Psoas muscle (tissue), 8 donors: ENCODE data around the gene GNAS-AS1. TPM values are rescaled to one million over a fixed set of nuclear protein-coding genes. Genes with fewer than 3 reads are reported as not detected.

Source experiments
- ATAC-seq, 4 donors: fragments of 200-7000 bp; cut with Tn5 transposase; one replicate each; pipeline ENCODE4 v1.9.1; 2020; ENCODE audit warnings: moderate library complexity in 3 of 4, mild to moderate bottlenecking in 2 of 4
- DNase-seq, 2 donors: peaks; one replicate each; pipeline ENCODE4 v3.0.0-alpha.2; 2020
- H3K27ac ChIP-seq: fragments of 200-600 bp; one replicate; pipeline ENCODE4 v1.8.0; 2022
- H3K27me3 ChIP-seq, 3 donors: fragments of 200-600 bp in 1 of 3; one replicate each; pipeline versions ENCODE4 v1.6.1 to v1.8.0; 2013 to 2022; ENCODE audit warnings: low read length in 2 of 3, mild to moderate bottlenecking in 2 of 3, moderate library complexity in 1 of 3; ENCODE audit not compliant: insufficient read depth in 3 of 3
- H3K36me3 ChIP-seq, 2 donors: fragments of 200-600 bp in 1 of 2; one replicate each; pipeline versions ENCODE4 v1.6.1 to v1.8.0; 2013 to 2022; ENCODE audit warnings: low read depth in 1 of 2, mild to moderate bottlenecking in 1 of 2, moderate library complexity in 1 of 2; ENCODE audit not compliant: insufficient read depth in 1 of 2
- H3K4me1 ChIP-seq: fragments of 200-600 bp; one replicate; pipeline ENCODE4 v1.8.0; 2022
- H3K4me3 ChIP-seq: fragments of 200-600 bp; one replicate; pipeline ENCODE4 v1.8.0; 2022; ENCODE audit warnings: mild to moderate bottlenecking
- H3K9me3 ChIP-seq: fragments of 200-600 bp; one replicate; pipeline ENCODE4 v1.8.0; 2022
- CTCF ChIP-seq: fragments of 200-600 bp; IDR thresholded peaks from one replicate; pipeline ENCODE4 v1.8.0; 2022; ENCODE audit warnings: antibody characterized with exemption
- WGBS, 3 donors: extraction: QIAGEN DNeasy Blood & Tissue Kit; methylation state at CpG; one replicate each; pipeline versions ENCODE4 v1.1.6 to v1.1.7; 2013; 5-methylcytosine and 5-hydroxymethylcytosine counted together
- intact Hi-C, 2 donors: fragments of 100-400 bp; cut with DNase I; formaldehyde crosslinking; loops; one replicate each; pipeline versions ENCODE4 v1.11.0 to v1.14.2; 2022
- polyA plus RNA-seq, 3 donors: library from polyadenylated mRNA; stranded (reverse); fragments of 200-250 nt; gene quantifications; one replicate each; pipeline ENCODE4 v1.2.3, GENCODE V29; 2013
- total RNA-seq, 4 donors: library from RNA; stranded (reverse); fragmentation: NEBNext Ultra II Directional in 2 of 4; extraction: Animal tissue kit (Norgen Biotek cat#: 25700) in 2 of 4; gene quantifications; one replicate each; pipeline versions ENCODE4 v1.2.1 to v1.2.4, GENCODE V29; 2021 to 2023
- donor health status: healthy with polysubstance abuse.
- donor health status: DM: no; HTN: no; CAD: no; lungs with moderate emphysema.
- donor health status: Bipolar disorder and iron deficiency.
- donor health status: healthy.
- donor health status: DM: yes; HTN: yes; CAD: no.
- donor health status: DM: no; HTN: no; CAD: no.
- donor health status: DM: no; HTN: no; CAD: no.
- donor health status: DM: yes; HTN: yes; CAD: no.

The GNAS-AS1 gene
- total and polyA plus RNA-seq, 7 donors = 0.03 to 1.0 (median 0.40) TPM; not detected in 1

GRCh38 chr20:58854638-58855471 is 4.2 kb upstream of the GNAS-AS1 start:
- peaks cover 0 to 45% (median 13%) of the 10 kb centered on the region in 3 donors for H3K27me3 ChIP-seq
- intact Hi-C loops = loop anchor here in 1 of 2 donors (5.0 to 10.0 kb wide), 2 partner anchors 208 to 370 kb away; no protein-coding TSS in a partner anchor
- no peak overlapping the region for H3K27ac ChIP-seq
- DNase-seq = no peak
- no peak for TF ChIP-seq CTCF
- peak overlapping the region; percentile 57 for H3K4me3 ChIP-seq
- H3K9me3 ChIP-seq = no peaks in the 10 kb centered on the region
- ATAC-seq = peak in 1 of 4 donors; percentile 19
- 49 to 57% (median 55%) methylated on average over 67 to 75 of the region's 75 CpGs for WGBS, 3 donors
- peaks cover under 1% of the 10 kb centered on the region for H3K4me1 ChIP-seq
- no peaks in the 10 kb centered on the region for H3K36me3 ChIP-seq

GRCh38 chr20:58853976-58854637 is 3.4 kb upstream of the GNAS-AS1 start:
- Histone ChIP-seq H3K27ac (no peak overlapping the region), H3K9me3 (no peaks in the 10 kb centered on the region), H3K4me1 (no peaks in the 10 kb centered on the region), H3K4me3 (peak overlapping the region; percentile 57), H3K27me3 (peaks cover 0 to 51% (median 13%) of the 10 kb centered on the region in 3 donors), H3K36me3 (no peaks in the 10 kb centered on the region)
- WGBS, 3 donors = 54 to 61% (median 60%) methylated on average over 45 to 63 of the region's 63 CpGs
- TF ChIP-seq CTCF = no peak
- DNase-seq (no peak), ATAC-seq (no peak)
- intact Hi-C loops = loop anchor here in 1 of 2 donors (5.0 to 10.0 kb wide), 2 partner anchors 207 to 369 kb away; no protein-coding TSS in a partner anchor

GRCh38 chr20:58853466-58853865 is 2.8 kb upstream of the GNAS-AS1 start:
- ATAC-seq (no peak), DNase-seq (no peak)
- Histone ChIP-seq H3K4me3 (no peak overlapping the region), H3K27me3 (peaks cover 0 to 51% (median 13%) of the 10 kb centered on the region in 3 donors), H3K9me3 (no peaks in the 10 kb centered on the region), H3K27ac (no peak overlapping the region), H3K36me3 (no peaks in the 10 kb centered on the region), H3K4me1 (no peaks in the 10 kb centered on the region)
- intact Hi-C loops = loop anchor here in 1 of 2 donors (5.0 to 10.0 kb wide), 2 partner anchors 206 to 369 kb away; no protein-coding TSS in a partner anchor
- TF ChIP-seq CTCF = no peak
- WGBS, 3 donors = 72 to 87% (median 86%) methylated on average over 6 of the region's 6 CpGs

- Histone ChIP-seq H3K9me3 (no peaks in the 10 kb centered on the region), H3K4me1 (no peaks in the 10 kb centered on the region), H3K36me3 (no peaks in the 10 kb centered on the region), H3K27ac (no peak within 1 kb of the TSS), H3K27me3 (peaks cover 0 to 51% (median 13%) of the 10 kb centered on the region in 3 donors), H3K4me3 (peak within 1 kb of the TSS; percentile 59)
- TF ChIP-seq CTCF = peak; percentile 61
- ATAC-seq (peak; percentile 54 to 85 (median 74)), DNase-seq (peak; percentile 66 to 83)
- intact Hi-C loops = loop anchor here in 1 of 2 donors (5.0 to 10.0 kb wide), 2 partner anchors 205 to 368 kb away; no protein-coding TSS in a partner anchor
- WGBS, 3 donors = 37 to 41% (median 41%) methylated on average over 34 to 35 of the region's 35 CpGs
Observed at GRCh38 chr20:58852543-58853271, 2.0 kb upstream of the GNAS-AS1 start, which contains the start of gene GNAS. Gene GNAS, plus strand, starts transcription at chr20:58852716.
